ENCODE data around the gene TCEANC2. TPM values are rescaled to one million over a fixed set of nuclear protein-coding genes. Genes with fewer than 3 reads are reported as not detected.

Gene TCEANC2
- total RNA-seq, 4 donors from 2014 or later: 4.8 to 8.1 (median 6.4) TPM

DNA sequence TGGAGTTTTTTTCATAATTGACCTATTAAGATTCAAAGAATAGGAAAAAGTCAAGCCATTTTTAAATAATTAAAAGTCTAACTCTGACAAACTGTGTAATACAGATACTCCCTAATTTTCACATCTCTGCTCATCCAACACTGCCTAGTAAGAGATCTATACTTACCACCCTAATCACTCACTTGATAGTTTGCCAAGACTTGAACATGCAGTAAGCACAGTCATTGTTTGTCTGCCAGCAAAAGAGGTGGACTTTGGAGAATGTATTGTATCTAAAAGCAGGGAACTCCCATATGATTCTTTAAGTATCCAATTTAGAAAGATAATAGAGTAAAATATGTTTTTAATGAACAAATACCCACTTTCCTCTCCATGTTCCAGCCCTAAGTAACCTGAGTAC is 15.9 kb upstream of the TCEANC2 start:
- Histone ChIP-seq H3K4me3 (no peak overlapping the region), H3K27ac (no peak overlapping the region), H3K36me3 (peaks cover 98% of the 10 kb centered on the region), H3K4me1 (no peaks in the 10 kb centered on the region), H3K27me3 (no peaks in the 10 kb centered on the region), H3K9me3 (no peaks in the 10 kb centered on the region)
- TF ChIP-seq, protein P1, sequence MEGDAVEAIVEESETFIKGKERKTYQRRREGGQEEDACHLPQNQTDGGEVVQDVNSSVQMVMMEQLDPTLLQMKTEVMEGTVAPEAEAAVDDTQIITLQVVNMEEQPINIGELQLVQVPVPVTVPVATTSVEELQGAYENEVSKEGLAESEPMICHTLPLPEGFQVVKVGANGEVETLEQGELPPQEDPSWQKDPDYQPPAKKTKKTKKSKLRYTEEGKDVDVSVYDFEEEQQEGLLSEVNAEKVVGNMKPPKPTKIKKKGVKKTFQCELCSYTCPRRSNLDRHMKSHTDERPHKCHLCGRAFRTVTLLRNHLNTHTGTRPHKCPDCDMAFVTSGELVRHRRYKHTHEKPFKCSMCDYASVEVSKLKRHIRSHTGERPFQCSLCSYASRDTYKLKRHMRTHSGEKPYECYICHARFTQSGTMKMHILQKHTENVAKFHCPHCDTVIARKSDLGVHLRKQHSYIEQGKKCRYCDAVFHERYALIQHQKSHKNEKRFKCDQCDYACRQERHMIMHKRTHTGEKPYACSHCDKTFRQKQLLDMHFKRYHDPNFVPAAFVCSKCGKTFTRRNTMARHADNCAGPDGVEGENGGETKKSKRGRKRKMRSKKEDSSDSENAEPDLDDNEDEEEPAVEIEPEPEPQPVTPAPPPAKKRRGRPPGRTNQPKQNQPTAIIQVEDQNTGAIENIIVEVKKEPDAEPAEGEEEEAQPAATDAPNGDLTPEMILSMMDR (IDR thresholded peaks at IDR 0.05): no peak
- TF ChIP-seq POLR2AphosphoS5 (IDR thresholded peaks at IDR 0.05): no peak
- TF ChIP-seq POLR2A (IDR thresholded peaks at IDR 0.05): no peak
- TF ChIP-seq EP300 (IDR thresholded peaks at IDR 0.05): no peak
- DNase-seq (ENCODE audit: low spot score in 2 of 2): no peak

DNA sequence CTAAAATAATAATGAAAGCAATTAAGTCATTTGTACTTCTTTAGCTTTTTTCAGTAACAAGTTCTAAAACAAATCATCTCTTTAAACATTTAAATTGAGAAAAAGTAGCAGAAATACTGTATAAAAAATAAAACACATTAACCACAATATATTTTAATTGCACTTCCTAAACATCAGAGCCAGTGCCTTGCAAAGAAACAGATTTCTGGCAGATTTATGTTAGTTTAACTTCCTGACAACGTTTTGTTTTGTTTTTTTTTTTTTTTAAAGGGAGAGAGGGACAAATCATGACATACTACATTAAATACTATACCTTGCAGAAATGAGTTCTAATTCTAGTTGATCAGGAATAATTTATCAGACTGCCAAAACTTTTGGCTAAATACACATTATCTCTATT is 11.6 kb upstream of the TCEANC2 start:
- Histone ChIP-seq H3K4me1 (no peaks in the 10 kb centered on the region), H3K9me3 (no peaks in the 10 kb centered on the region), H3K4me3 (no peak overlapping the region), H3K27me3 (no peaks in the 10 kb centered on the region), H3K27ac (no peak overlapping the region), H3K36me3 (peaks cover 76% of the 10 kb centered on the region)
- TF ChIP-seq, protein P1 (IDR thresholded peaks at IDR 0.05): no peak
- TF ChIP-seq EP300 (IDR thresholded peaks at IDR 0.05) (no peak), POLR2A (IDR thresholded peaks at IDR 0.05) (no peak), POLR2AphosphoS5 (IDR thresholded peaks at IDR 0.05) (no peak)
- no peak for DNase-seq (ENCODE audit: low spot score in 2 of 2)
- 2% methylated on average over 1 of the region's 1 CpG for WGBS

DNA sequence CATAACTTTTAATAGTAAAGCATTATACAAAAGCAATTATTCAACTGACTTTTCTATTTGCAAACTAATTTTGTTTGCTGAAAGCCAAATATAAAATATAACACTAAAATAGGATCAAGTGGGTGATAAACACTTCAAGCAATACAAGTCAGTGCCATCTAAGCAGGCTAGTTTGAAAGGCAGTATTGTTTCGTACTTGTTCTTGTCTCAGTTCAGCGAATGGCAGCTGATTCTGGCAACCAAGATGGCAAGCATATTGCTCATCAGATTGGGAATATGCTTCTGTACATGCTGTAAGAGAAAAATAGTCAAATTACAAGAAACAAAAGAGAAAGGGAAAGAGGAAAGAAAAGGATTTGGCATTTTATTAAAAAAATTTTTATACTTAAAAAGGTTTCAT is 7.9 kb upstream of the TCEANC2 start:
- Histone ChIP-seq H3K36me3 (peaks cover 41% of the 10 kb centered on the region), H3K4me1 (peaks cover 34% of the 10 kb centered on the region), H3K4me3 (no peak overlapping the region), H3K27ac (no peak overlapping the region), H3K27me3 (no peaks in the 10 kb centered on the region), H3K9me3 (no peaks in the 10 kb centered on the region)
- TF ChIP-seq, protein P1 (IDR thresholded peaks at IDR 0.05): no peak
- TF ChIP-seq POLR2AphosphoS5 (IDR thresholded peaks at IDR 0.05): no peak
- TF ChIP-seq EP300 (IDR thresholded peaks at IDR 0.05): no peak
- no peak for TF ChIP-seq POLR2A (IDR thresholded peaks at IDR 0.05)
- WGBS: 90% methylated on average over 2 of the region's 2 CpGs
- DNase-seq (ENCODE audit: low spot score in 2 of 2): no peak

DNA sequence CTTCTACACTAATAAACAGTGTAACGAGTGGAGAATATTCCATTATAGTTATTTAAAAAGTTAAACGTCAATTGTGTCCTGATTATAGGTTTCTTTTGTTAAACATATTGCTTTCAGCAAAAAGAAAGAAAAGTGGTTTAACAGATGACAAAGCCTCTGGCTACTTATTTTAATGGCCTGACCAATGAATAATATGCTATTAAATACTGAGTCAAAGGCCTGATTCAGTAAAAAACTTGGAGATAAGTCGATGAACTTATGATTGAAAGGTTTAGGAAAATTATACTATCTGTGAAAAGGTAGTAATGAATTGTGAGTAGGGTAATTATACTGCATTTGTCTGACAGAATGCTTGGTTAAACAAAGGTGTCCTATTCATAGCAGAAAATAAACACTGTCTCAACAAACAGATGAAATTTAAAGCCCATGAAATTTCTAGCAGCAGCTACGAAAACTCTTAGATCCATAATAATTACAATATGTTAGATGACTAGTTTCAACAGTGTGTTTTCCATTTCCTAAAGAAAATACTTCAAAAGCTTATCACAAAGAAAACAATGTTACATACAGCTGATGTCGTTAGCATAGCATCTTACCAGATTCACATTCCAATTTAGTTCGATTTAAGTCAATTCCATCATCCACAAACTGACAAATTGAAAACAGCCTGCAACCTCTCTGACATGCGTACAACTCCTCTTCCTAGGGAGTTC is 6.6 kb upstream of the TCEANC2 start:
- 73% methylated on average over 7 of the region's 7 CpGs for WGBS
- Histone ChIP-seq H3K4me1 (peaks cover 44% of the 10 kb centered on the region), H3K27ac (no peak overlapping the region)

More for the DNA sequence above, 6.6 kb upstream of the TCEANC2 start:
- H3K27me3 ChIP-seq: no peaks in the 10 kb centered on the region
- no peak for DNase-seq (ENCODE audit: low spot score in 2 of 2)
- TF ChIP-seq POLR2AphosphoS5 (IDR thresholded peaks at IDR 0.05): no peak
- TF ChIP-seq EP300 (IDR thresholded peaks at IDR 0.05): no peak
- TF ChIP-seq, protein P1 (IDR thresholded peaks at IDR 0.05): no peak
- no peak for TF ChIP-seq POLR2A (IDR thresholded peaks at IDR 0.05)
- H3K36me3 ChIP-seq: peaks cover 28% of the 10 kb centered on the region
- H3K9me3 ChIP-seq: no peaks in the 10 kb centered on the region
- no peak overlapping the region for H3K4me3 ChIP-seq

Measured in suprapubic skin (tissue), 4 donors.